IPS-18c (cell line): ENCODE measurements around the gene CBFA2T2.
"Not testable (repeated sequence)": the region's sequence is repeated elsewhere in the genome, so short reads cannot be mapped to it uniquely, and the experiment has no call there.

Experiments used
- H3K4me3 ChIP-seq: 2 replicates; pipeline ENCODE4 v1.7.0; 2013; ENCODE audit warnings: low read depth, mild to moderate bottlenecking, low read length, moderate library complexity; ENCODE audit not compliant: insufficient read depth
- H3K9me3 ChIP-seq: one replicate; pipeline ENCODE4 v1.6.1; 2013; ENCODE audit warnings: mild to moderate bottlenecking, low read length, moderate library complexity; ENCODE audit not compliant: control insufficient read depth, insufficient read depth

CBFA2T2 gene

GRCh38 chr20:33489495-33490022 lies 337 bp upstream of the CBFA2T2 start:
- Histone ChIP-seq H3K9me3 (no peaks in the 10 kb centered on the region), H3K4me3 (peak overlapping the region; percentile 52; the same call in 1 of the 2 replicates)

- H3K4me3 ChIP-seq, result peak overlapping the region; percentile 84
- no peaks in the 10 kb centered on the region for H3K9me3 ChIP-seq
These were observed 1.2 kb downstream of the CBFA2T2 start for GRCh38 chr20:33490934-33491656.

GRCh38 chr20:33493076-33493766 lies 3.3 kb downstream of the CBFA2T2 start:
- no peak overlapping the region for H3K4me3 ChIP-seq
- no peaks in the 10 kb centered on the region for H3K9me3 ChIP-seq

GRCh38 chr20:33496776-33497175 lies 6.9 kb downstream of the CBFA2T2 start:
- H3K9me3 ChIP-seq, H3K4me3 ChIP-seq: not testable (repeated sequence)

GRCh38 chr20:33499355-33499754 lies 9.5 kb downstream of the CBFA2T2 start:
- H3K4me3 ChIP-seq, result no peak overlapping the region

GRCh38 chr20:33501000-33501399 lies 11.1 kb downstream of the CBFA2T2 start:
- Histone ChIP-seq H3K4me3 (no peak overlapping the region), H3K9me3 (no peaks in the 10 kb centered on the region)

More at GRCh38 chr20:33499355-33499754, 9.5 kb downstream of the CBFA2T2 start:
- H3K9me3 ChIP-seq, result no peaks in the 10 kb centered on the region

GRCh38 chr20:33503564-33503963 lies 13.7 kb downstream of the CBFA2T2 start:
- Histone ChIP-seq H3K4me3 (no peak overlapping the region), H3K9me3 (no peaks in the 10 kb centered on the region)

GRCh38 chr20:33506576-33506975 lies 16.7 kb downstream of the CBFA2T2 start:
- H3K4me3 ChIP-seq, result no peak overlapping the region
- no peaks in the 10 kb centered on the region for H3K9me3 ChIP-seq

- no peak overlapping the region for H3K4me3 ChIP-seq
- H3K9me3 ChIP-seq, result no peaks in the 10 kb centered on the region
These were observed 17.6 kb downstream of the CBFA2T2 start for GRCh38 chr20:33507461-33507860.

- H3K9me3 ChIP-seq, H3K4me3 ChIP-seq: not testable (repeated sequence)
These were observed 18.1 kb downstream of the CBFA2T2 start for GRCh38 chr20:33508015-33508414.

- H3K9me3 ChIP-seq, result not testable (repeated sequence)
These were observed 19.2 kb downstream of the CBFA2T2 start for GRCh38 chr20:33509057-33509456.

GRCh38 chr20:33511876-33512275 lies 22.0 kb downstream of the CBFA2T2 start:
- H3K4me3 ChIP-seq, H3K9me3 ChIP-seq: not testable (repeated sequence)

More at GRCh38 chr20:33509057-33509456, 19.2 kb downstream of the CBFA2T2 start:
- not testable (repeated sequence) for H3K4me3 ChIP-seq

- no peaks in the 10 kb centered on the region for H3K9me3 ChIP-seq
- H3K4me3 ChIP-seq, result no peak overlapping the region
These were observed 25.8 kb downstream of the CBFA2T2 start for GRCh38 chr20:33515569-33516216.

GRCh38 chr20:33516882-33517281 lies 27.0 kb downstream of the CBFA2T2 start:
- Histone ChIP-seq H3K4me3 (no peak overlapping the region), H3K9me3 (no peaks in the 10 kb centered on the region)

GRCh38 chr20:33518071-33518470 lies 28.2 kb downstream of the CBFA2T2 start:
- no peak overlapping the region for H3K4me3 ChIP-seq
- H3K9me3 ChIP-seq, result no peaks in the 10 kb centered on the region

GRCh38 chr20:33521461-33521860 lies 31.6 kb downstream of the CBFA2T2 start:
- Histone ChIP-seq H3K4me3 (no peak overlapping the region), H3K9me3 (no peaks in the 10 kb centered on the region)

- Histone ChIP-seq H3K4me3 (no peak overlapping the region), H3K9me3 (no peaks in the 10 kb centered on the region)
These were observed 32.4 kb downstream of the CBFA2T2 start for GRCh38 chr20:33522256-33522820.
